ENCODE results near the gene CTTNBP2NL.

DNA sequence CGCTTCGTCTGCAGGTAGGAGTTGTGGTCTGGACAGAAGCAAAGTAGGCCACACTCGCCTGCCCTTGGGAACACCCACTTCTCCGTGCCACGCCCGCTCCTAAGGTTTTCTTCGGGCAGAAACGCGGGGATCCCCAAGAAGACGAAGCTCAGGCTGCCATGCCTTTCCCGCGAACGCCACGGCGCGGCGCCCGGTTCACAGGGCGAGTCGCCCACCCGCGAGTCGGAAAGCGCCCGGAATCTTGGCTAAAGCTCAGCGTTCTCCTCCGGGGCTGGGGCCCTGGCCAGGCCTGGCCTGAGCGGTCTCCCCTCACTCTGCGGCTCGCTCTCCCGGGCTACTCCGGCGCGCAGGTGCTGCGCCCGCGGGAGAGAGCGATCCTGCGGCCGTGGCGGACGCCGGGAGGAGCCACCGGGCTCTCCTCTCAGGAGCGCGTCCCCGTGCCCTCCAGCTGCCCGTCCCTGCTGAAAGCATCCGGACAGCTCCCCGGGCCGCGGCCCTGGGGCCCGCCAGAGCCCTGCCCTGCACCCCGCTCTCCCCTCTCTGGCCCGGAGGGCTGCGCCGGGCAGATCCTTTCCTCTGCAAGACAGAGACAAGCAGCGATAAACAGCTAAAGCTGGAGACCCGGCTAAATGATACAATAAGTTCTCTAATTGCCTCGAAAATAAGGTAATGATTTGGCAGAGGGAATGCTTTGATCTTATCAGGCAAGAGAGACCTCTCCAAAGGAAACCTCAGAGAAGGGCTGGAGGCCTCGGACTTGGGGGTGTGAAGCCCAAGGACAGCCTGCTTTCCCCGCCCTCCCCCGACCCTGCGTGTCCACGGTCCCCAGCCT is 106.0 kb downstream of the CTTNBP2NL start:
- TF ChIP-seq, protein P1, sequence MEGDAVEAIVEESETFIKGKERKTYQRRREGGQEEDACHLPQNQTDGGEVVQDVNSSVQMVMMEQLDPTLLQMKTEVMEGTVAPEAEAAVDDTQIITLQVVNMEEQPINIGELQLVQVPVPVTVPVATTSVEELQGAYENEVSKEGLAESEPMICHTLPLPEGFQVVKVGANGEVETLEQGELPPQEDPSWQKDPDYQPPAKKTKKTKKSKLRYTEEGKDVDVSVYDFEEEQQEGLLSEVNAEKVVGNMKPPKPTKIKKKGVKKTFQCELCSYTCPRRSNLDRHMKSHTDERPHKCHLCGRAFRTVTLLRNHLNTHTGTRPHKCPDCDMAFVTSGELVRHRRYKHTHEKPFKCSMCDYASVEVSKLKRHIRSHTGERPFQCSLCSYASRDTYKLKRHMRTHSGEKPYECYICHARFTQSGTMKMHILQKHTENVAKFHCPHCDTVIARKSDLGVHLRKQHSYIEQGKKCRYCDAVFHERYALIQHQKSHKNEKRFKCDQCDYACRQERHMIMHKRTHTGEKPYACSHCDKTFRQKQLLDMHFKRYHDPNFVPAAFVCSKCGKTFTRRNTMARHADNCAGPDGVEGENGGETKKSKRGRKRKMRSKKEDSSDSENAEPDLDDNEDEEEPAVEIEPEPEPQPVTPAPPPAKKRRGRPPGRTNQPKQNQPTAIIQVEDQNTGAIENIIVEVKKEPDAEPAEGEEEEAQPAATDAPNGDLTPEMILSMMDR (IDR thresholded peaks at IDR 0.05): peak; percentile 59 to 69 (median 64)
- no peak for TF ChIP-seq POLR2A (IDR thresholded peaks at IDR 0.05)

All from right lobe of liver (tissue), 4 donors.